GM23338 (cell line): ENCODE data around the gene RAPGEFL1. TPM values are rescaled to one million over a fixed set of nuclear protein-coding genes. Genes with fewer than 3 reads are reported as not detected.

Experiments
- ATAC-seq: fragments of 200-7000 bp; cut with Tn5 transposase; 3 replicates; pipeline ENCODE4 v1.9.1; 2020
- DNase-seq: peaks from one replicate; pipeline ENCODE4 v3.0.0-alpha.2; 2015; ENCODE audit warnings: low spot score
- H2AFZ ChIP-seq: fragments of 200-600 bp; sonication (generic); 2 replicates; pipeline ENCODE4 v1.8.0; 2016; ENCODE audit warnings: antibody characterized with exemption, mild to moderate bottlenecking, moderate library complexity
- H3F3A ChIP-seq: fragments of 200-600 bp; sonication (generic); replicated peaks from 2 replicates; pipeline ENCODE4 v1.8.0; 2017; ENCODE audit warnings: antibody characterized with exemption, mixed run types, low read depth
- H3K27ac ChIP-seq: fragments of 200-600 bp; sonication (generic); 2 replicates; pipeline ENCODE4 v1.6.1; 2016; ENCODE audit warnings: low read depth
- H3K27me3 ChIP-seq: fragments of 200-600 bp; sonication (generic); 2 replicates; pipeline ENCODE4 v1.8.0; 2016; ENCODE audit warnings: mild to moderate bottlenecking, mixed run types, moderate library complexity; ENCODE audit not compliant: insufficient read depth
- H3K36me3 ChIP-seq: fragments of 200-600 bp; sonication (generic); 2 replicates; pipeline ENCODE4 v1.8.0; 2016; ENCODE audit warnings: mild to moderate bottlenecking; ENCODE audit not compliant: insufficient read depth
- H3K4me1 ChIP-seq: fragments of 200-600 bp; sonication (generic); 2 replicates; pipeline ENCODE4 v1.8.0; 2016; ENCODE audit warnings: mild to moderate bottlenecking, moderate library complexity; ENCODE audit not compliant: insufficient read depth
- H3K4me2 ChIP-seq: fragments of 200-600 bp; sonication (generic); 2 replicates; pipeline ENCODE4 v1.7.1; 2017; ENCODE audit warnings: mixed run types
- H3K4me3 ChIP-seq: fragments of 200-600 bp; sonication (generic); 2 replicates; pipeline ENCODE4 v1.6.1; 2016; ENCODE audit warnings: mixed run types
- H3K79me2 ChIP-seq: fragments of 200-600 bp; sonication (generic); replicated peaks from 2 replicates; pipeline ENCODE4 v1.8.0; 2017; ENCODE audit warnings: mild to moderate bottlenecking; ENCODE audit not compliant: insufficient read depth
- H3K9me2 ChIP-seq: fragments of 200-600 bp; sonication (generic); 2 replicates; pipeline ENCODE4 v1.8.0; 2017; ENCODE audit not compliant: insufficient read depth
- H4K20me1 ChIP-seq: fragments of 200-600 bp; sonication (generic); replicated peaks from 2 replicates; pipeline ENCODE4 v1.8.0; 2017; ENCODE audit warnings: mild to moderate bottlenecking; ENCODE audit not compliant: insufficient read depth
- H3K27ac Mint-ChIP-seq: 2 replicates; pipeline ENCODE4 v1.8.0; 2020; ENCODE audit warnings: inconsistent platforms, mild to moderate bottlenecking, moderate library complexity, mixed read lengths
- H3K27me3 Mint-ChIP-seq: 3 replicates; pipeline ENCODE4 v1.8.0; 2022; ENCODE audit warnings: low read depth, mild to moderate bottlenecking, moderate library complexity, mixed read lengths, inconsistent platforms; ENCODE audit not compliant: insufficient read depth, poor library complexity
- H3K36me3 Mint-ChIP-seq: 3 replicates; pipeline ENCODE4 v1.8.0; 2021; ENCODE audit warnings: low read depth, mild to moderate bottlenecking, inconsistent platforms, moderate library complexity, mixed read lengths
- H3K4me1 Mint-ChIP-seq: 3 replicates; pipeline ENCODE4 v1.8.0; 2020; ENCODE audit warnings: mild to moderate bottlenecking, inconsistent platforms, mixed read lengths
- H3K4me3 Mint-ChIP-seq: 3 replicates; pipeline ENCODE4 v1.8.0; 2021; ENCODE audit warnings: moderate library complexity, mild to moderate bottlenecking, inconsistent platforms, mixed read lengths
- H3K9me3 Mint-ChIP-seq: 3 replicates; pipeline ENCODE4 v1.8.0; 2020; ENCODE audit warnings: moderate library complexity, mild to moderate bottlenecking, inconsistent platforms, mixed read lengths
- CREB1 ChIP-seq: fragments of 250-450 bp; sonication (Bioruptor Pico); IDR thresholded peaks from 2 replicates; pipeline ENCODE4 v1.5.0; 2020; ENCODE audit warnings: low read depth, mild to moderate bottlenecking, moderate library complexity
- CTCF ChIP-seq, 2 experiments: fragments of 200-600 bp in 1 of 2; sonication (generic) in 1 of 2; conservative IDR thresholded peaks; 2 replicates each; pipeline versions ENCODE4 v1.5.1 to v1.6.1; 2016 to 2017; ENCODE audit warnings: antibody characterized with exemption in 2 of 2, low read depth in 2 of 2, mild to moderate bottlenecking in 2 of 2, moderate library complexity in 1 of 2
- EZH2phosphoT487 ChIP-seq: fragments of 200-600 bp; sonication (generic); IDR thresholded peaks from one replicate; pipeline ENCODE4 v1.8.1; 2018; ENCODE audit warnings: antibody characterized with exemption; ENCODE audit not compliant: unreplicated experiment
- JUNB ChIP-seq: IDR thresholded peaks from one replicate; pipeline ENCODE4 v1.6.1; 2016; ENCODE audit warnings: antibody characterized with exemption; ENCODE audit not compliant: unreplicated experiment
- NANOG ChIP-seq: IDR thresholded peaks from 2 replicates; pipeline ENCODE4 v1.6.1; 2016; ENCODE audit warnings: antibody characterized with exemption, borderline replicate concordance
- REST ChIP-seq: IDR thresholded peaks from one replicate; pipeline ENCODE4 v1.6.1; 2018; ENCODE audit warnings: antibody characterized with exemption; ENCODE audit not compliant: unreplicated experiment
- STAT1 ChIP-seq: IDR thresholded peaks from one replicate; pipeline ENCODE4 v1.6.1; 2016; ENCODE audit warnings: antibody characterized with exemption; ENCODE audit not compliant: unreplicated experiment
- ZNF114 ChIP-seq: fragments of 250-450 bp; sonication (Bioruptor Pico); IDR thresholded peaks from 2 replicates; pipeline ENCODE4 v1.5.0; 2020; ENCODE audit warnings: mild to moderate bottlenecking, moderate library complexity
- ZNF331 ChIP-seq: fragments of 250-450 bp; sonication (Bioruptor Pico); IDR thresholded peaks from 2 replicates; pipeline ENCODE4 v1.5.0; 2020; ENCODE audit warnings: low read depth, mild to moderate bottlenecking, moderate library complexity
- polyA plus RNA-seq: library from polyadenylated mRNA; unstranded; fragments of >200 nt; fragmentation: Nextera tagmentation; extraction: Ambion mirVana; gene quantifications from 2 replicates; pipeline ENCODE4 v1.2.1, GENCODE V29; 2016
- total RNA-seq: library from RNA; depleted of rRNA; stranded (reverse); fragments of >200 nt; shearing (Covaris generic); gene quantifications from 2 replicates; pipeline ENCODE4 v1.2.3, GENCODE V29; 2014
- TF ChIP-seq, protein P1 (sequence below): IDR thresholded peaks from 2 replicates; pipeline ENCODE4 v1.6.1; 2016; ENCODE audit warnings: antibody characterized with exemption
- TF ChIP-seq, protein P2 (sequence below): fragments of 250-450 bp; sonication (Bioruptor Pico); IDR thresholded peaks from 2 replicates; pipeline ENCODE4 v1.5.0; 2020; ENCODE audit warnings: mild to moderate bottlenecking, moderate library complexity

RAPGEFL1 gene
- total and polyA plus RNA-seq, 2 experiments from 2014 or later: 6.7 to 14.0 TPM

DNA sequence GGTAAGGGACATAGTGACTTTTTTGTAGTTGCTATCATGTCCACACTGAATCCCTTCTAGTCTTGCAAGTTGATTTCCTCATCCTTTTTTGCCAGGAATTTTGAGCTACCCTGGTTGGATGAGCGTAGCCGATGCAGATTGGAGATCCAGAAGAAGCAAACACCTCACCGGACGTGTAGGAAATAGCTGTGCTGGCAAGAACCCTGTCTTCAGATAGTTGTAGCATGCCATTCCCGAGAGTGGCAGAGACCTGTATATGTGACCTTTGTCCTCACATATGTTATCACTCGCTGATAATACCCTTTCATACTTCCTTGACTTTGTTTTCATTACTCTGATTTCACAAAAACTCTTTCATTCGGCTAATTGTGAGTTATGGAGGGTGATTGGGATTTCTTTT lies 43.1 kb upstream of the RAPGEFL1 start:
- no peak for ATAC-seq
- Mint-ChIP-seq H3K9me3 (no peaks in the 10 kb centered on the region), H3K4me3 (no peak overlapping the region), H3K27me3 (peaks cover 2% of the 10 kb centered on the region), H3K4me1 (no peaks in the 10 kb centered on the region; the same call in 1 of the 3 replicates), H3K27ac (no peak overlapping the region), H3K36me3 (peaks cover 83% of the 10 kb centered on the region)
- Histone ChIP-seq H3K4me2 (no peak overlapping the region), H3K27me3 (no peaks in the 10 kb centered on the region), H3K79me2 (peaks cover 33% of the 10 kb centered on the region), H3K36me3 (peaks cover 74% of the 10 kb centered on the region), H3F3A (peaks cover 38% of the 10 kb centered on the region), H3K9me2 (no peaks in the 10 kb centered on the region), H3K27ac (no peak overlapping the region), H3K4me3 (no peak overlapping the region), H3K4me1 (peaks cover 2% of the 10 kb centered on the region; the same call in 1 of the 2 replicates), H4K20me1 (peaks cover 16% of the 10 kb centered on the region; the same call in 1 of the 2 replicates), H2AFZ (no peak overlapping the region)
- no peak for TF ChIP-seq CTCF (conservative IDR thresholded peaks at IDR 0.05; ENCODE audit: low read depth in 2 of 2)
- TF ChIP-seq CREB1 (CRISPR knock-in tag): no peak
- no peak for TF ChIP-seq JUNB
- no peak for TF ChIP-seq ZNF331 (CRISPR knock-in tag)
- TF ChIP-seq, protein P1, sequence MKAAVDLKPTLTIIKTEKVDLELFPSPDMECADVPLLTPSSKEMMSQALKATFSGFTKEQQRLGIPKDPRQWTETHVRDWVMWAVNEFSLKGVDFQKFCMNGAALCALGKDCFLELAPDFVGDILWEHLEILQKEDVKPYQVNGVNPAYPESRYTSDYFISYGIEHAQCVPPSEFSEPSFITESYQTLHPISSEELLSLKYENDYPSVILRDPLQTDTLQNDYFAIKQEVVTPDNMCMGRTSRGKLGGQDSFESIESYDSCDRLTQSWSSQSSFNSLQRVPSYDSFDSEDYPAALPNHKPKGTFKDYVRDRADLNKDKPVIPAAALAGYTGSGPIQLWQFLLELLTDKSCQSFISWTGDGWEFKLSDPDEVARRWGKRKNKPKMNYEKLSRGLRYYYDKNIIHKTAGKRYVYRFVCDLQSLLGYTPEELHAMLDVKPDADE: no peak
- TF ChIP-seq, protein P2, sequence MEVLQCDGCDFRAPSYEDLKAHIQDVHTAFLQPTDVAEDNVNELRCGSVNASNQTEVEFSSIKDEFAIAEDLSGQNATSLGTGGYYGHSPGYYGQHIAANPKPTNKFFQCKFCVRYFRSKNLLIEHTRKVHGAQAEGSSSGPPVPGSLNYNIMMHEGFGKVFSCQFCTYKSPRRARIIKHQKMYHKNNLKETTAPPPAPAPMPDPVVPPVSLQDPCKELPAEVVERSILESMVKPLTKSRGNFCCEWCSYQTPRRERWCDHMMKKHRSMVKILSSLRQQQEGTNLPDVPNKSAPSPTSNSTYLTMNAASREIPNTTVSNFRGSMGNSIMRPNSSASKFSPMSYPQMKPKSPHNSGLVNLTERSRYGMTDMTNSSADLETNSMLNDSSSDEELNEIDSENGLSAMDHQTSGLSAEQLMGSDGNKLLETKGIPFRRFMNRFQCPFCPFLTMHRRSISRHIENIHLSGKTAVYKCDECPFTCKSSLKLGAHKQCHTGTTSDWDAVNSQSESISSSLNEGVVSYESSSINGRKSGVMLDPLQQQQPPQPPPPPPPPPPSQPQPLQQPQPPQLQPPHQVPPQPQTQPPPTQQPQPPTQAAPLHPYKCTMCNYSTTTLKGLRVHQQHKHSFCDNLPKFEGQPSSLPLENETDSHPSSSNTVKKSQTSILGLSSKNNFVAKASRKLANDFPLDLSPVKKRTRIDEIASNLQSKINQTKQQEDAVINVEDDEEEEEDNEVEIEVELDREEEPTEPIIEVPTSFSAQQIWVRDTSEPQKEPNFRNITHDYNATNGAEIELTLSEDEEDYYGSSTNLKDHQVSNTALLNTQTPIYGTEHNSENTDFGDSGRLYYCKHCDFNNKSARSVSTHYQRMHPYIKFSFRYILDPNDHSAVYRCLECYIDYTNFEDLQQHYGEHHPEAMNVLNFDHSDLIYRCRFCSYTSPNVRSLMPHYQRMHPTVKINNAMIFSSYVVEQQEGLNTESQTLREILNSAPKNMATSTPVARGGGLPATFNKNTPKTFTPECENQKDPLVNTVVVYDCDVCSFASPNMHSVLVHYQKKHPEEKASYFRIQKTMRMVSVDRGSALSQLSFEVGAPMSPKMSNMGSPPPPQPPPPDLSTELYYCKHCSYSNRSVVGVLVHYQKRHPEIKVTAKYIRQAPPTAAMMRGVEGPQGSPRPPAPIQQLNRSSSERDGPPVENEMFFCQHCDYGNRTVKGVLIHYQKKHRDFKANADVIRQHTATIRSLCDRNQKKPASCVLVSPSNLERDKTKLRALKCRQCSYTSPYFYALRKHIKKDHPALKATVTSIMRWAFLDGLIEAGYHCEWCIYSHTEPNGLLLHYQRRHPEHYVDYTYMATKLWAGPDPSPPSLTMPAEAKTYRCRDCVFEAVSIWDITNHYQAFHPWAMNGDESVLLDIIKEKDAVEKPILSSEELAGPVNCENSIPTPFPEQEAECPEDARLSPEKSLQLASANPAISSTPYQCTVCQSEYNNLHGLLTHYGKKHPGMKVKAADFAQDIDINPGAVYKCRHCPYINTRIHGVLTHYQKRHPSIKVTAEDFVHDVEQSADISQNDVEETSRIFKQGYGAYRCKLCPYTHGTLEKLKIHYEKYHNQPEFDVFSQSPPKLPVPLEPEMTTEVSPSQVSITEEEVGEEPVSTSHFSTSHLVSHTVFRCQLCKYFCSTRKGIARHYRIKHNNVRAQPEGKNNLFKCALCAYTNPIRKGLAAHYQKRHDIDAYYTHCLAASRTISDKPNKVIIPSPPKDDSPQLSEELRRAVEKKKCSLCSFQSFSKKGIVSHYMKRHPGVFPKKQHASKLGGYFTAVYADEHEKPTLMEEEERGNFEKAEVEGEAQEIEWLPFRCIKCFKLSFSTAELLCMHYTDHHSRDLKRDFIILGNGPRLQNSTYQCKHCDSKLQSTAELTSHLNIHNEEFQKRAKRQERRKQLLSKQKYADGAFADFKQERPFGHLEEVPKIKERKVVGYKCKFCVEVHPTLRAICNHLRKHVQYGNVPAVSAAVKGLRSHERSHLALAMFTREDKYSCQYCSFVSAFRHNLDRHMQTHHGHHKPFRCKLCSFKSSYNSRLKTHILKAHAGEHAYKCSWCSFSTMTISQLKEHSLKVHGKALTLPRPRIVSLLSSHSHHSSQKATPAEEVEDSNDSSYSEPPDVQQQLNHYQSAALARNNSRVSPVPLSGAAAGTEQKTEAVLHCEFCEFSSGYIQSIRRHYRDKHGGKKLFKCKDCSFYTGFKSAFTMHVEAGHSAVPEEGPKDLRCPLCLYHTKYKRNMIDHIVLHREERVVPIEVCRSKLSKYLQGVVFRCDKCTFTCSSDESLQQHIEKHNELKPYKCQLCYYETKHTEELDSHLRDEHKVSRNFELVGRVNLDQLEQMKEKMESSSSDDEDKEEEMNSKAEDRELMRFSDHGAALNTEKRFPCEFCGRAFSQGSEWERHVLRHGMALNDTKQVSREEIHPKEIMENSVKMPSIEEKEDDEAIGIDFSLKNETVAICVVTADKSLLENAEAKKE (CRISPR knock-in tag): no peak
- TF ChIP-seq EZH2phosphoT487: no peak
- no peak for TF ChIP-seq REST
- no peak for TF ChIP-seq NANOG
- TF ChIP-seq STAT1: no peak
- no peak for TF ChIP-seq ZNF114 (CRISPR knock-in tag)
- DNase-seq: no peak
